ENCODE measurements around the gene FH.
A peak's percentile ranks its signal among the peaks of the same experiment; 100 is the strongest.

FH gene

DNA sequence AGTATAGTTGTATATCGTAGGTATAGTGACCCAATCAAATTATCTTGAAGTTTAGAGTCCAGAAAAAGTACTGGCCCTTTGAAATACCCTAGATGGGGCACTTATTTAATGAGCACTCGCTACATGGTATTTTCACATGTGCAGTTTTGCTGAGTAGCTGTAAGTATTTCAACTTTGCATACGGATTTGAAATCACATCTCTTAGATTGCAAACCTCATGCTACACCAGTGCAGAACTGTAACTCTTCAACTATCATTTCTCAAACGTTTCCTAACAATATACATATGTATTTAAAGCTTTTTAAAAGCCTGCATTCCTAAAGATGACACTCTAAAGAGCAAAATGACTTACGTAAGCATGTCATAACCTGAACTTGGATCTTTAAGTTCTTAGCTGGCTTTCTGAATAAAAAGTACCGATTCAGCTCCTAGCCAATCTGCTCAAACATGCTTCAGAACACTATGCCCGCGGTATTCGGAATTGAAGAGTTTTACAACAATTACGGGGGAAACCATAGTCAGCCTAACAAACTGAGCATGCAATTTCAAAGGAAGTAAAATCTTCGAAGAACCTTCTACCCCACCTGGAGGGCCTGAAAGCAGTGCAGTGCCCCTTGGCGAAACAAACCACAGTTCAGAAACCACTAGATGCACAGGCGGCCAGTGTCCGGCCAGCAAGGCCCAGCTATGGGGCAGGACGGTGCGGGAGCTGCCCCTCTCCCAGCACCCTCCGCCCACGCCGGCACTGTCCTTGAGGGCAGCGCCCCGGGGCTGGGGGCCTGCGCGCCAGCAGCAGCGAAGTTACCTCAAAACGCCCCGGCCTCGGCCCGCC is 863 bp downstream of the FH start:
- peak; percentile 23 for DNase-seq (ENCODE audit: low read depth)
- no peak for TF ChIP-seq POLR2A (IDR thresholded peaks at IDR 0.05; ENCODE audit: extremely low read depth, insufficient read length)
- H3K4me3 ChIP-seq (ENCODE audit: low read depth, low read length), result peak overlapping the region; percentile 87

DNA sequence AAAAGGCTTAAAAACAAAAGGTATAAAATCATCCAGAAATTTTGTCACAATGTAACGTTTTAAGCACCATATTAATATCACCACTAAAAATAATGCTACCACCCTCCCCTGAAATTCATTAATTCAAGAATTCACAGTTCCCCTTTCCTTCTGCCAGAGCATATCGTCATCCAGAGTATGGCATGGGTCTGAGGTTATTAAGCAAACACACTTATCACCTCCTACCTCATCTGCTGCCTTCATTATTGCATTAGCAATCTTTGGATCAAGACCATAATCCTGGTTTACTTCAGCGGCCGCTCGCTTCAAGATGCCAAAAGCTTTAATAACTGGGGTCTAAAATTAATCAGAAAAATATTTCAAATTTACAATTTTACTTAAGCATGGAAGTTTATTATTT is 6.2 kb downstream of the FH start:
- no peak overlapping the region for H3K4me3 ChIP-seq (ENCODE audit: low read depth, low read length)
- no peak for DNase-seq (ENCODE audit: low read depth)
- TF ChIP-seq, protein P1, sequence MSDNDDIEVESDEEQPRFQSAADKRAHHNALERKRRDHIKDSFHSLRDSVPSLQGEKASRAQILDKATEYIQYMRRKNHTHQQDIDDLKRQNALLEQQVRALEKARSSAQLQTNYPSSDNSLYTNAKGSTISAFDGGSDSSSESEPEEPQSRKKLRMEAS (IDR thresholded peaks at IDR 0.05; ENCODE audit: low read depth, low read length), result no peak
- TF ChIP-seq MYC (IDR thresholded peaks at IDR 0.05; ENCODE audit: low read depth, low read length) (no peak), POLR2A (IDR thresholded peaks at IDR 0.05; ENCODE audit: extremely low read depth, insufficient read length) (no peak)
- TF ChIP-seq, protein P2, sequence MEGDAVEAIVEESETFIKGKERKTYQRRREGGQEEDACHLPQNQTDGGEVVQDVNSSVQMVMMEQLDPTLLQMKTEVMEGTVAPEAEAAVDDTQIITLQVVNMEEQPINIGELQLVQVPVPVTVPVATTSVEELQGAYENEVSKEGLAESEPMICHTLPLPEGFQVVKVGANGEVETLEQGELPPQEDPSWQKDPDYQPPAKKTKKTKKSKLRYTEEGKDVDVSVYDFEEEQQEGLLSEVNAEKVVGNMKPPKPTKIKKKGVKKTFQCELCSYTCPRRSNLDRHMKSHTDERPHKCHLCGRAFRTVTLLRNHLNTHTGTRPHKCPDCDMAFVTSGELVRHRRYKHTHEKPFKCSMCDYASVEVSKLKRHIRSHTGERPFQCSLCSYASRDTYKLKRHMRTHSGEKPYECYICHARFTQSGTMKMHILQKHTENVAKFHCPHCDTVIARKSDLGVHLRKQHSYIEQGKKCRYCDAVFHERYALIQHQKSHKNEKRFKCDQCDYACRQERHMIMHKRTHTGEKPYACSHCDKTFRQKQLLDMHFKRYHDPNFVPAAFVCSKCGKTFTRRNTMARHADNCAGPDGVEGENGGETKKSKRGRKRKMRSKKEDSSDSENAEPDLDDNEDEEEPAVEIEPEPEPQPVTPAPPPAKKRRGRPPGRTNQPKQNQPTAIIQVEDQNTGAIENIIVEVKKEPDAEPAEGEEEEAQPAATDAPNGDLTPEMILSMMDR (IDR thresholded peaks at IDR 0.05; ENCODE audit: low read depth, low read length), result no peak

DNA sequence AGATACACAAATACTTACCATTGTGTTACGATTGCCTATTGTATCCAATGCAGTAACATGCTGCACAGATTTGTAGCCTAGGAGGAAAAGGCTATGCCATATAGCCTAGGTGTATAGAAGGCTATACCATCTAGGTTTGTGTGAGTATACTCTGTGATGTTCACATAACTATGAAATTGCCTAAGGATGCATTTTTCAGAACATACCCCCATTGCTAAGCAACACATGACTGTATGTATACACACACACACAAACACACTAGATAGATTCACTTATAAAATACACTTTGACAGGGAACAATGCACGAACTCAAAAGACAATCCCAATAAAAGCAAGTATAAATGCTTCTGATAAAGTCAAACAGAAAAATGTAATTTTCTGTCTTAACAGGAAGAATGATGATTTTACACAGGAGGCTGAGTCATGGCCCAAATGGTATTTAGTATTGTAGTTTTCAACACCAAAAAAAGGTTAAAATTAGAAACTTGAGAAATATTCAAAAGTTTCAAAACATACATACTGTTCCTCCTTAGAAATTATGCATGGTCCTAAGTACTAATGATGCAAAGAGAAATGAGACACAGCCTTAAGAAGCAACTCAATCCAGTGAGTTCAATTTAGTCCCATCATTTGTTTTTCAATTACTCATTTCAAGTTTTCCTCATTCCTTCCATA is 12.2 kb downstream of the FH start:
- TF ChIP-seq, protein P2 (IDR thresholded peaks at IDR 0.05; ENCODE audit: low read depth, low read length), result no peak
- no peak for TF ChIP-seq POLR2A (IDR thresholded peaks at IDR 0.05; ENCODE audit: extremely low read depth, insufficient read length)
- no peak for TF ChIP-seq MYC (IDR thresholded peaks at IDR 0.05; ENCODE audit: low read depth, low read length)
- TF ChIP-seq, protein P1 (IDR thresholded peaks at IDR 0.05; ENCODE audit: low read depth, low read length), result no peak

DNA sequence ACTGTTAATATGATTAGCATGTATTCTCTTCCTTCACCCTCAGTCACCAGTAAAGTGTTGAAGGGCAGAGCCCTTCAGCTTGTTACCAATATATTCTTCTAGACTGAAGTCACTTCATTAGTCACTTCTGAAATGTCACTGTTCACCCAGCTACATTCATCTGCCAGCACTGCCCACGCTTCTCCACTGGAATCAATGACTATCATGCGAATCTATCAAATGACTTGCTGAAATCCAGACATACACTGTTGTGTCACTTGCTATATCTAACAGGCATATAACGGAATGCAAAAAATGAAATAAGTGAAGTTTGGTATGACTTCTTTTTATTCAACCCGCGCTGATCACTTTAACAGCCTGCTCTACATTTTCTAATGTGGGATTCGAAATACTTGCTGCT is 16.1 kb downstream of the FH start:
- TF ChIP-seq, protein P2 (IDR thresholded peaks at IDR 0.05; ENCODE audit: low read depth, low read length), result no peak
- TF ChIP-seq MYC (IDR thresholded peaks at IDR 0.05; ENCODE audit: low read depth, low read length) (no peak), POLR2A (IDR thresholded peaks at IDR 0.05; ENCODE audit: extremely low read depth, insufficient read length) (no peak)
- TF ChIP-seq, protein P1 (IDR thresholded peaks at IDR 0.05; ENCODE audit: low read depth, low read length), result no peak
- H3K4me3 ChIP-seq (ENCODE audit: low read depth, low read length), result no peak overlapping the region
- DNase-seq (ENCODE audit: low read depth), result no peak

More for the DNA sequence above, 12.2 kb downstream of the FH start:
- no peak overlapping the region for H3K4me3 ChIP-seq (ENCODE audit: low read depth, low read length)
- no peak for DNase-seq (ENCODE audit: low read depth)

DNA sequence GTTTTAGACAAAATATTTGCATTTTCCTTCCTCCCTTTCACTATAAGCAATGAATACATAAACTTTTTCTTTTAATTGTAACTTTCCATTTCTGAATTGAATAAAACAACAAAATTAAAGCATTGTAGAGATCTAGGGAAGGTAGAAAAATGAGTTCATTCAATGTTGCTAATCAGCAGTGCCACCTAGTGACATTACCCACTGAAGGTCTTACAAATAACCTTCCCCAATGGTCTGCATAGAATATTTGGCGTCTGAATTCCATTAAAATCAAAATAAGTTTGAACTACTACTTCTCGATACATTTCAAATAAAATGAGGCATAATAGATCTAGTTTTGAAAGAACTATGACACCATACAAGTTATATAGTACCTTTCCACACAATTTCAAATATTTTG is 19.6 kb downstream of the FH start:
- peak; percentile 40 for DNase-seq (ENCODE audit: low read depth)
- TF ChIP-seq, protein P1 (IDR thresholded peaks at IDR 0.05; ENCODE audit: low read depth, low read length), result no peak
- TF ChIP-seq, protein P2 (IDR thresholded peaks at IDR 0.05; ENCODE audit: low read depth, low read length), result peak; percentile 42
- no peak overlapping the region for H3K4me3 ChIP-seq (ENCODE audit: low read depth, low read length)

DNA sequence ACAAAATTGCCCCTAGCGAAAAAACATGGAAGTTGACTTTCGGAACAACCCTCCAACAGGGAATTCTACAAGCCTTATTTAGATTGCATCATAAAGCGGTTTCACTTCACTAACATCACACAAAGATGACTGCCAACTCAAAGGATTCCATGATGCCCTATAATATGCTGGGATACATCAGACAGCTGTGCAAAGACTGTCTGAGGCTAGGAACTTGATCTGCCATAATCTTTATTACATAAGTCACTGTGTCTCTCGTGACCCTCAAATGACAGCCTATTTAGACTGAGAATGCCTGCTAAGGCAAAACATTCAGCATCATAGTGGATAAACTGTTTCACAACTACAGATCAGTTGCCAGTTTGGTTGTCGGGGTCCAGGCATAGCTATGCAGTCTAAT is 23.8 kb downstream of the FH start:
- no peak overlapping the region for H3K4me3 ChIP-seq (ENCODE audit: low read depth, low read length)
- DNase-seq (ENCODE audit: low read depth), result no peak
- TF ChIP-seq POLR2A (IDR thresholded peaks at IDR 0.05; ENCODE audit: extremely low read depth, insufficient read length), result no peak
- TF ChIP-seq MYC (IDR thresholded peaks at IDR 0.05; ENCODE audit: low read depth, low read length), result no peak
- TF ChIP-seq, protein P2 (IDR thresholded peaks at IDR 0.05; ENCODE audit: low read depth, low read length), result no peak
- TF ChIP-seq, protein P1 (IDR thresholded peaks at IDR 0.05; ENCODE audit: low read depth, low read length), result no peak
